A549 (cell line): ENCODE measurements around the gene AFAP1. TPM values are rescaled to one million over a fixed set of nuclear protein-coding genes. Genes with fewer than 3 reads are reported as not detected.

Experiments used
- ATAC-seq, 2 experiments: fragments of 200-7000 bp in 1 of 2; fragments of >200 bp in 1 of 2; cut with Nextera tagmentation in 1 of 2; cut with Tn5 transposase in 1 of 2; 3 replicates each; pipeline versions ENCODE4 v1.8.0 to v1.9.1; 2018 to 2020; ENCODE audit warnings: mild to moderate bottlenecking in 1 of 2, moderate library complexity in 1 of 2
- CTCF ChIA-PET: fragments of 300-600 bp; sonication (Branson Sonifier 250); formaldehyde crosslinking; extraction: SDS; loops from one replicate; lab custom pipeline; 2021; ENCODE audit warnings: antibody characterized with exemption, inconsistent platforms; lab: Yijun Ruan, JAX
- POLR2A ChIA-PET: fragments of 350-600 bp; formaldehyde crosslinking; extraction: SDS; loops from one replicate; lab custom pipeline; 2021; ENCODE audit warnings: antibody characterized with exemption, inconsistent platforms; lab: Yijun Ruan, JAX
- DNase-seq, 2 experiments: peaks; one replicate each; pipeline versions ENCODE4 v3.0.0 to v3.0.0-alpha.2; 2011 to 2016; ENCODE audit warnings: low read depth in 1 of 2, low spot score in 1 of 2
- FAIRE-seq: peaks from 2 replicates; lab custom pipeline; 2011; peaks lifted over from hg19 to GRCh38; lab: Jason Lieb, UNC
- H3K27ac ChIP-seq, 2 experiments: fragments of >200 bp; sonication (Bioruptor Twin); formaldehyde crosslinking; 3 replicates each; pipeline ENCODE4 v1.5.1; 2016 to 2017
- H3K4me1 ChIP-seq: fragments of >200 bp; sonication (Bioruptor Twin); formaldehyde crosslinking; 3 replicates; pipeline ENCODE4 v1.6.1; 2016
- H3K4me2 ChIP-seq: fragments of >200 bp; sonication (Bioruptor Twin); formaldehyde crosslinking; 3 replicates; pipeline ENCODE4 v1.6.1; 2016
- H3K4me3 ChIP-seq: fragments of >200 bp; sonication (Bioruptor Twin); formaldehyde crosslinking; 3 replicates; pipeline ENCODE4 v1.5.1; 2016
- H3K9me3 ChIP-seq: fragments of >200 bp; sonication (Bioruptor Twin); formaldehyde crosslinking; 3 replicates; pipeline ENCODE4 v1.6.1; 2016
- CBX2 ChIP-seq: fragments of 200-600 bp; sonication (generic); IDR thresholded peaks from 2 replicates; pipeline ENCODE4 v1.6.1; 2016; ENCODE audit warnings: low read depth, mild to moderate bottlenecking, borderline replicate concordance
- CEBPB ChIP-seq, 2 experiments: fragments of >200 bp in 1 of 2; sonication (Bioruptor Twin) in 1 of 2; formaldehyde crosslinking in 1 of 2; IDR thresholded peaks; 2 replicates each; pipeline ENCODE4 v1.6.1; 2012 to 2016
- CTCF ChIP-seq: fragments of >200 bp; sonication (Bioruptor Twin); formaldehyde crosslinking; IDR thresholded peaks from 3 replicates; pipeline ENCODE4 v1.5.1; 2016
- EHMT2 ChIP-seq: fragments of 200-600 bp; sonication (generic); IDR thresholded peaks from 2 replicates; pipeline ENCODE4 v1.6.1; 2016; ENCODE audit warnings: antibody characterized with exemption, low read depth, mild to moderate bottlenecking, moderate library complexity
- EP300 ChIP-seq, 2 experiments: fragments of >200 bp; sonication (Bioruptor Twin); formaldehyde crosslinking; IDR thresholded peaks; 2 replicates in 1 of 2; 3 replicates in 1 of 2; pipeline ENCODE4 v1.6.1; 2016 to 2017
- ESRRA ChIP-seq: fragments of 150-350 bp; IDR thresholded peaks from 2 replicates; pipeline ENCODE4 v1.6.1; 2014; ENCODE audit warnings: mild to moderate bottlenecking, low read length, borderline replicate concordance
- HES2 ChIP-seq: fragments of >200 bp; sonication (Bioruptor Twin); formaldehyde crosslinking; IDR thresholded peaks from 2 replicates; pipeline ENCODE4 v1.6.1; 2016
- HEYL ChIP-seq: fragments of 250-450 bp; sonication (Bioruptor Pico); IDR thresholded peaks from 2 replicates; pipeline ENCODE4 v1.8.0; 2021; ENCODE audit warnings: mild to moderate bottlenecking, moderate library complexity
- HMGXB4 ChIP-seq: fragments of 250-450 bp; sonication (Bioruptor Pico); IDR thresholded peaks from 2 replicates; pipeline ENCODE4 v1.5.0; 2021; ENCODE audit warnings: mild to moderate bottlenecking, moderate library complexity, borderline replicate concordance
- HOXA7 ChIP-seq: fragments of 250-450 bp; sonication (Bioruptor Pico); IDR thresholded peaks from 2 replicates; pipeline ENCODE4 v1.5.0; 2020; ENCODE audit warnings: mild to moderate bottlenecking, moderate library complexity
- JUN ChIP-seq, 2 experiments: fragments of >200 bp; sonication (Bioruptor Twin); formaldehyde crosslinking; IDR thresholded peaks; 2 replicates in 1 of 2; 3 replicates in 1 of 2; pipeline ENCODE4 v1.6.1; 2016 to 2017
- MAX ChIP-seq: IDR thresholded peaks from 2 replicates; pipeline ENCODE4 v1.6.1; 2012
- PBX3 ChIP-seq: IDR thresholded peaks from 2 replicates; pipeline ENCODE4 v1.6.1; 2012
- PHF8 ChIP-seq: fragments of 200-600 bp; sonication (generic); IDR thresholded peaks from 2 replicates; pipeline ENCODE4 v1.6.1; 2016; ENCODE audit warnings: low read depth, mild to moderate bottlenecking, antibody characterized with exemption, moderate library complexity, borderline replicate concordance
- POLR2A ChIP-seq: IDR thresholded peaks from 2 replicates; pipeline ENCODE4 v1.6.1; 2012; ENCODE audit warnings: mild to moderate bottlenecking, low read length
- POLR2AphosphoS2 ChIP-seq: conservative IDR thresholded peaks from 2 replicates; pipeline ENCODE4 v1.6.1; 2012; ENCODE audit warnings: low read length, improper control_type of control experiment, inconsistent platforms
- RAD21 ChIP-seq, 2 experiments: fragments of >200 bp in 1 of 2; sonication (Bioruptor Twin) in 1 of 2; formaldehyde crosslinking in 1 of 2; IDR thresholded peaks in 1 of 2; conservative IDR thresholded peaks in 1 of 2; 2 replicates in 1 of 2; 3 replicates in 1 of 2; pipeline ENCODE4 v1.6.1; 2012 to 2018; ENCODE audit warnings: inconsistent platforms in 1 of 2
- SMC3 ChIP-seq: fragments of >200 bp; sonication (Bioruptor Twin); formaldehyde crosslinking; IDR thresholded peaks from 3 replicates; pipeline ENCODE4 v1.6.1; 2018; ENCODE audit warnings: inconsistent platforms
- TP53 ChIP-seq: fragments of 250-450 bp; sonication (Bioruptor Pico); IDR thresholded peaks from 2 replicates; pipeline ENCODE4 v1.5.0; 2021; ENCODE audit warnings: mild to moderate bottlenecking, moderate library complexity
- WGBS: methylation state at CpG from one replicate; pipeline ENCODE4 v1.1.6; 2017; ENCODE audit errors: missing lambda C conversion rate; 5-methylcytosine and 5-hydroxymethylcytosine counted together
- polyA plus RNA-seq, 4 experiments: library from polyadenylated mRNA; depleted of rRNA in 3 of 4; stranded (reverse); fragments of >200 nt; fragmentation: RNase III in 1 of 4; extraction: RNeasy Plus Mini Kit Qiagen cat#74134 plus additional on column Dnase treatment in 1 of 4; gene quantifications; 2 replicates in 3 of 4; 3 replicates in 1 of 4; pipeline ENCODE4 v1.2.3, GENCODE V29; 2011 to 2017

AFAP1 gene
- polyA plus RNA-seq, 2 of the 4 experiments (the other 2 are of a cell fraction): 25.4 to 29.6 TPM

- no peak for TF ChIP-seq HMGXB4
- no peak for TF ChIP-seq POLR2A
- no peak for TF ChIP-seq TP53 (CRISPR knock-in tag)
- TF ChIP-seq EP300 (IDR thresholded peaks at IDR 0.05): peak; percentile 86 to 94; a peak in 3 of 5 replicates
- no peak for TF ChIP-seq EHMT2
- TF ChIP-seq SMC3: 0 out of 3 replicates have a peak, but pooled peaks have one; percentile 22
- no peak for TF ChIP-seq POLR2AphosphoS2
- peak; percentile 94 to 99 for TF ChIP-seq CEBPB (IDR thresholded peaks at IDR 0.05)
- TF ChIP-seq ESRRA: no peak
- no peak for TF ChIP-seq PHF8
- TF ChIP-seq HEYL: no peak
- no peak for TF ChIP-seq HOXA7 (CRISPR knock-in tag)
- peak; percentile 75 for TF ChIP-seq PBX3
- TF ChIP-seq, all 56 proteins: peak for 15
These were observed 133.9 kb downstream of the AFAP1 start (continued) for GRCh38 chr4:7805533-7806337.

- ATAC-seq (no peak), FAIRE-seq (no peak), DNase-seq (no peak)
- peaks cover 5% of the 10 kb centered on the region; the same call in 2 of the 3 replicates for H3K9me3 ChIP-seq
- H3K27ac ChIP-seq: peak overlapping the region; percentile 91 to 99
- ChIA-PET POLR2A (interaction anchor here (1.0 to 4.1 kb wide), 6 partner anchors 9 to 135 kb away, joined by 3 to 22 read pairs (median 6); partner anchors contain the start of gene AFAP1), CTCF (interaction anchor here (0.7 to 10.0 kb wide), 32 partner anchors 10 to 227 kb away, joined by 3 to 94 read pairs (median 5); no protein-coding TSS in a partner anchor)
- H3K4me2 ChIP-seq: peak overlapping the region; percentile 80
- no peak for TF ChIP-seq EP300 (IDR thresholded peaks at IDR 0.05)
- TF ChIP-seq MAX: no peak
- no peak for TF ChIP-seq HES2
- peaks cover 68% of the 10 kb centered on the region for H3K4me1 ChIP-seq
- WGBS: 57% methylated on average over 15 of the region's 15 CpGs
- no peak overlapping the region for H3K4me3 ChIP-seq
These were observed 134.8 kb downstream of the AFAP1 start for GRCh38 chr4:7804756-7805385.

- WGBS: 34% methylated on average over 16 of the region's 16 CpGs
- ChIA-PET CTCF (interaction anchor here (0.7 to 10.0 kb wide), 31 partner anchors 9 to 228 kb away, joined by 3 to 94 read pairs (median 6); no protein-coding TSS in a partner anchor), POLR2A (interaction anchor here (1.0 to 4.1 kb wide), 2 partner anchors 38 to 40 kb away, joined by 6 to 22 read pairs; no protein-coding TSS in a partner anchor)
- DNase-seq: peak; percentile 78 to 81
- H3K4me2 ChIP-seq: peak overlapping the region; percentile 80
- TF ChIP-seq ESRRA: no peak
- TF ChIP-seq MAX: peak; percentile 33; the same call in 1 of the 2 replicates
- TF ChIP-seq SMC3: peak; percentile 94
- TF ChIP-seq RAD21 (conservative IDR thresholded peaks at IDR 0.05 in 1 of 2, IDR thresholded peaks at IDR 0.05 in 1 of 2): peak; percentile 88 to 89
- peak in 1 of 2 experiments; percentile 16; a peak in 1 of 5 replicates for TF ChIP-seq JUN (IDR thresholded peaks at IDR 0.05)
- TF ChIP-seq CEBPB (IDR thresholded peaks at IDR 0.05): no peak
- TF ChIP-seq CBX2: no peak
- TF ChIP-seq CTCF: peak; percentile 81
- no peak overlapping the region for H3K4me3 ChIP-seq
- peaks cover 5% of the 10 kb centered on the region; the same call in 2 of the 3 replicates for H3K9me3 ChIP-seq
- no peak for FAIRE-seq
- ATAC-seq: peak; percentile 32 to 46; a peak in 4 of 6 replicates
- H3K4me1 ChIP-seq: peaks cover 61% of the 10 kb centered on the region
- peak overlapping the region; percentile 91 to 99 for H3K27ac ChIP-seq
These were observed 135.5 kb downstream of the AFAP1 start for GRCh38 chr4:7803992-7804755.
